ENCODE data around the gene NR1H2.

The NR1H2 gene

GRCh38 chr19:50422397-50423278 lies 46.4 kb downstream of the NR1H2 start:
- H3K27ac ChIP-seq (ENCODE audit: low read depth, low read length): no peak overlapping the region
- H3K36me3 ChIP-seq (ENCODE audit: insufficient read depth, low read length): no peaks in the 10 kb centered on the region
- H3K9ac ChIP-seq (ENCODE audit: low read length): no peak overlapping the region
- H3K4me1 ChIP-seq (ENCODE audit: insufficient read depth, low read length): no peaks in the 10 kb centered on the region
- H3K9me3 ChIP-seq (ENCODE audit: low read length): no peaks in the 10 kb centered on the region
- no peak overlapping the region for H3K4me3 ChIP-seq (ENCODE audit: low read depth in 1 of 2, low read length in 2 of 2)
- peaks cover 0 to 39% of the 10 kb centered on the region in 2 donors for H3K27me3 ChIP-seq (ENCODE audit: control insufficient read depth in 1 of 2, insufficient read depth in 2 of 2, low read length in 2 of 2)

GRCh38 chr19:50423279-50424113 lies 47.2 kb downstream of the NR1H2 start:
- no peaks in the 10 kb centered on the region for H3K9me3 ChIP-seq (ENCODE audit: low read length)
- H3K27ac ChIP-seq (ENCODE audit: low read depth, low read length): no peak overlapping the region
- H3K9ac ChIP-seq (ENCODE audit: low read length): no peak overlapping the region
- H3K4me1 ChIP-seq (ENCODE audit: insufficient read depth, low read length): no peaks in the 10 kb centered on the region
- H3K36me3 ChIP-seq (ENCODE audit: insufficient read depth, low read length): no peaks in the 10 kb centered on the region
- peaks cover 0 to 31% of the 10 kb centered on the region in 2 donors for H3K27me3 ChIP-seq (ENCODE audit: control insufficient read depth in 1 of 2, insufficient read depth in 2 of 2, low read length in 2 of 2)
- no peak overlapping the region for H3K4me3 ChIP-seq (ENCODE audit: low read depth in 1 of 2, low read length in 2 of 2)

DNA sequence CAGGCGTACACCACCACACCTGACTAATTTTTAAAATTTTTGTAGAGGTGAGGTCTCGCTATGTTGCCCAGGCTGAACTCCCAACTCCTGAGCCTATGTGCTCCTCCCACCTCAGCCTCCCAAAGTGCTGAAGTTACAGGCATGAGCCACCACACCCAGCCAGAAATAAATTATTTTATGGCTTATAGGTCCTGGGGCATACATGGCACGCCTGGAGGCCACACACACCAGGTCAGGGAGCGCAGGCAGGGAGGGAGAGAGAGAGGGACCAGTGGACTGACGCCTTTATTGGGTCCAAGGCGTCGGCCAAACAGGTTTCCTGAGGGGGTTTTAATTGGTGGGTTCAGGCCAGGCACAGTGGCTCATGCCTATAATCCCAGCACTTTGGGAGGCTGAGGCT lies 49.3 kb downstream of the NR1H2 start:
- Histone ChIP-seq H3K27ac (ENCODE audit: low read depth, low read length) (no peak overlapping the region), H3K9me3 (ENCODE audit: low read length) (no peaks in the 10 kb centered on the region), H3K27me3 (ENCODE audit: control insufficient read depth in 1 of 2, insufficient read depth in 2 of 2, low read length in 2 of 2) (peaks cover 0 to 31% of the 10 kb centered on the region in 2 donors), H3K9ac (ENCODE audit: low read length) (no peak overlapping the region), H3K4me3 (ENCODE audit: low read depth in 1 of 2, low read length in 2 of 2) (no peak overlapping the region), H3K4me1 (ENCODE audit: insufficient read depth, low read length) (no peaks in the 10 kb centered on the region), H3K36me3 (ENCODE audit: insufficient read depth, low read length) (no peaks in the 10 kb centered on the region)

DNA sequence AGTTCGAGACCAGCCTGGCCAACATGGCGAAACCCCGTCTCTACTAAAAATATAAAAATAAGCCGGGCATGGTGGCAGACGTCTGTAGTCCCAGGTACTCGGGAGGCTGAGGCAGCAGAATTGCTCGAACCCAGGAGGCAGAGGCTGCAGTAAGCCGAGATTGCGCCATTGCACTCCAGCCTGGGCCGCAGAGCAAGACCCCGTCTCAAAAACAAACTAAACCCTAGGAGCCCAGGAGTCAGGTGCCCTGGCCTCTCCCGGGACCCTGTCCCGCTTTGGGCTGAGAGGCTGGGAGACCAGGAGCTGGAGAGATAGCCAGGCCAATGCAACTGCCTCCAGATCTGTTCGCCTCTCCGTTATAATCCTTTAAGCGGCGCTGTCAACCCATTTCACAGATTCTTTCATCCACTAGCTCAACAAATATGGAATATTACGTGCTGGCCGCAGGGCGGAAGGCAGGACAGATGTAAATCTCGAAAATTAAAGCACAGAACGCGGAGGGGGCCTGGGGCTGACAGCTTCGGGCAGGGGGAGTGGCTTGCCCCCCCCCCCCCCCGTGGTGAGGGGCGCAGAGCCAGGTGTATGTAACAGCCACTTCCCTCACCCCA lies 51.2 kb downstream of the NR1H2 start:
- Histone ChIP-seq H3K9ac (ENCODE audit: low read length) (no peak overlapping the region), H3K4me1 (ENCODE audit: insufficient read depth, low read length) (peaks cover 9% of the 10 kb centered on the region), H3K27me3 (ENCODE audit: control insufficient read depth in 1 of 2, insufficient read depth in 2 of 2, low read length in 2 of 2) (peaks cover 3 to 35% of the 10 kb centered on the region in 2 donors), H3K9me3 (ENCODE audit: low read length) (no peaks in the 10 kb centered on the region), H3K36me3 (ENCODE audit: insufficient read depth, low read length) (no peaks in the 10 kb centered on the region), H3K4me3 (ENCODE audit: low read depth in 1 of 2, low read length in 2 of 2) (peak overlapping the region in 1 of 2 donors; percentile 34), H3K27ac (ENCODE audit: low read depth, low read length) (no peak overlapping the region)

GRCh38 chr19:50427997-50428425 lies 51.8 kb downstream of the NR1H2 start:
- H3K4me1 ChIP-seq (ENCODE audit: insufficient read depth, low read length): peaks cover 9% of the 10 kb centered on the region
- peaks cover 9 to 35% of the 10 kb centered on the region in 2 donors for H3K27me3 ChIP-seq (ENCODE audit: control insufficient read depth in 1 of 2, insufficient read depth in 2 of 2, low read length in 2 of 2)
- no peaks in the 10 kb centered on the region for H3K36me3 ChIP-seq (ENCODE audit: insufficient read depth, low read length)
- H3K27ac ChIP-seq (ENCODE audit: low read depth, low read length): no peak overlapping the region
- peak overlapping the region; percentile 27 to 34 for H3K4me3 ChIP-seq (ENCODE audit: low read depth in 1 of 2, low read length in 2 of 2)
- H3K9ac ChIP-seq (ENCODE audit: low read length): no peak overlapping the region
- no peaks in the 10 kb centered on the region for H3K9me3 ChIP-seq (ENCODE audit: low read length)

DNA sequence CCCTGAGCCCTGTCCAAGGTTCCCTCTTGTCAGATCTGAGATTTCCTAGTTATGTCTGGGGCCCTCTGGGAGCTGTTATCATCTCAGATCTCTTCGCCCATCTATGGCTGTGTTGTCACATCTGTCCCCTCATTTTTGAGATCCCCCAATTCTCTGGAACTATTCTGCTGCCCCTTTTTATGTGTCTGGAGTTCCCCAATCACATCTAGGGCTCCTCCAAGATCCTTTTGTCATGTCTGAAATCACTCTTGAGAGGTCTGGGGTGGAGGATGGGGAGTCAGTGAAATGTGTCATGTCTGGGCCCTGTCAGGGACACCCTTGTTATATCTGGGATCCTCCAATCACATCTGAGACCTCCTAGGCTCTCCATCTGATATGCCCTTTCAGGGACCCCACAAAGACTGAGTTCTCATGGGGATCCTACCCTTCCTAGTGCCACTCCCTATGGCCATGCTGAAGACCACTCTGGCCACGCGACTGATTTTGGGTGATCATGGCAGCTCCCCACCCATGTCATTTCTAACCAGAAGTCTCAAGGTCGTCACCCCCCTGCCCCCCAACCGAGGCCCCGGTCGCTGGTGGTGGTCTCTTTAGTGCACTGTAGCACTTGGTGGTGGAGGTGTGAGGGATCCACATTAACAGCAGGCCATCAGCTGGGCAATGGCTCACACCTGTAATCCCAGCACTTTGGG lies 52.7 kb downstream of the NR1H2 start:
- Histone ChIP-seq H3K36me3 (ENCODE audit: insufficient read depth, low read length) (no peaks in the 10 kb centered on the region), H3K4me3 (ENCODE audit: low read depth in 1 of 2, low read length in 2 of 2) (no peak overlapping the region), H3K9me3 (ENCODE audit: low read length) (no peaks in the 10 kb centered on the region), H3K4me1 (ENCODE audit: insufficient read depth, low read length) (peaks cover 9% of the 10 kb centered on the region), H3K27ac (ENCODE audit: low read depth, low read length) (no peak overlapping the region), H3K27me3 (ENCODE audit: control insufficient read depth in 1 of 2, insufficient read depth in 2 of 2, low read length in 2 of 2) (peaks cover 9 to 35% of the 10 kb centered on the region in 2 donors), H3K9ac (ENCODE audit: low read length) (no peak overlapping the region)

- Histone ChIP-seq H3K4me3 (ENCODE audit: low read depth in 1 of 2, low read length in 2 of 2) (peak overlapping the region in 1 of 2 donors; percentile 74), H3K9ac (ENCODE audit: low read length) (no peak overlapping the region)
Measured at GRCh38 chr19:50430888-50431342, 54.7 kb downstream of the NR1H2 start.

GRCh38 chr19:50431343-50432220 lies 55.3 kb downstream of the NR1H2 start:
- H3K27ac ChIP-seq (ENCODE audit: low read depth, low read length): no peak overlapping the region
- peak overlapping the region; percentile 70 to 74 for H3K4me3 ChIP-seq (ENCODE audit: low read depth in 1 of 2, low read length in 2 of 2)
- H3K36me3 ChIP-seq (ENCODE audit: insufficient read depth, low read length): no peaks in the 10 kb centered on the region
- peaks cover 9% of the 10 kb centered on the region for H3K4me1 ChIP-seq (ENCODE audit: insufficient read depth, low read length)
- H3K27me3 ChIP-seq (ENCODE audit: control insufficient read depth in 1 of 2, insufficient read depth in 2 of 2, low read length in 2 of 2): peaks cover 9 to 51% of the 10 kb centered on the region in 2 donors
- no peaks in the 10 kb centered on the region for H3K9me3 ChIP-seq (ENCODE audit: low read length)
- no peak overlapping the region for H3K9ac ChIP-seq (ENCODE audit: low read length)

More at GRCh38 chr19:50430888-50431342, 54.7 kb downstream of the NR1H2 start:
- Histone ChIP-seq H3K4me1 (ENCODE audit: insufficient read depth, low read length) (peaks cover 9% of the 10 kb centered on the region), H3K9me3 (ENCODE audit: low read length) (no peaks in the 10 kb centered on the region), H3K27me3 (ENCODE audit: control insufficient read depth in 1 of 2, insufficient read depth in 2 of 2, low read length in 2 of 2) (peaks cover 9 to 51% of the 10 kb centered on the region in 2 donors), H3K36me3 (ENCODE audit: insufficient read depth, low read length) (no peaks in the 10 kb centered on the region), H3K27ac (ENCODE audit: low read depth, low read length) (no peak overlapping the region)

- H3K9ac ChIP-seq (ENCODE audit: low read length): no peak within 1 kb of the TSS
Measured at GRCh38 chr19:50432221-50433028, 56.2 kb downstream of the NR1H2 start, which contains the start of gene MYBPC2. TSS of gene MYBPC2 (plus strand) at chr19:50432892. CDS start at chr19:50432954, 62 bp downstream.

More at GRCh38 chr19:50432221-50433028, 56.2 kb downstream of the NR1H2 start, which contains the start of gene MYBPC2:
- Histone ChIP-seq H3K4me1 (ENCODE audit: insufficient read depth, low read length) (peaks cover 9% of the 10 kb centered on the region), H3K36me3 (ENCODE audit: insufficient read depth, low read length) (no peaks in the 10 kb centered on the region), H3K4me3 (ENCODE audit: low read depth in 1 of 2, low read length in 2 of 2) (peak within 1 kb of the TSS in 1 of 2 donors; percentile 74), H3K27ac (ENCODE audit: low read depth, low read length) (no peak within 1 kb of the TSS), H3K27me3 (ENCODE audit: control insufficient read depth in 1 of 2, insufficient read depth in 2 of 2, low read length in 2 of 2) (peaks cover 9 to 51% of the 10 kb centered on the region in 2 donors), H3K9me3 (ENCODE audit: low read length) (no peaks in the 10 kb centered on the region)

All from muscle layer of colon (tissue), 2 donors.